Measurements from ENCODE around the gene CYYR1. TPM values are rescaled to one million over a fixed set of nuclear protein-coding genes. Genes with fewer than 3 reads are reported as not detected.

CYYR1 gene
- 1.4 and 4.2 TPM in 2 replicates for total RNA-seq

DNA sequence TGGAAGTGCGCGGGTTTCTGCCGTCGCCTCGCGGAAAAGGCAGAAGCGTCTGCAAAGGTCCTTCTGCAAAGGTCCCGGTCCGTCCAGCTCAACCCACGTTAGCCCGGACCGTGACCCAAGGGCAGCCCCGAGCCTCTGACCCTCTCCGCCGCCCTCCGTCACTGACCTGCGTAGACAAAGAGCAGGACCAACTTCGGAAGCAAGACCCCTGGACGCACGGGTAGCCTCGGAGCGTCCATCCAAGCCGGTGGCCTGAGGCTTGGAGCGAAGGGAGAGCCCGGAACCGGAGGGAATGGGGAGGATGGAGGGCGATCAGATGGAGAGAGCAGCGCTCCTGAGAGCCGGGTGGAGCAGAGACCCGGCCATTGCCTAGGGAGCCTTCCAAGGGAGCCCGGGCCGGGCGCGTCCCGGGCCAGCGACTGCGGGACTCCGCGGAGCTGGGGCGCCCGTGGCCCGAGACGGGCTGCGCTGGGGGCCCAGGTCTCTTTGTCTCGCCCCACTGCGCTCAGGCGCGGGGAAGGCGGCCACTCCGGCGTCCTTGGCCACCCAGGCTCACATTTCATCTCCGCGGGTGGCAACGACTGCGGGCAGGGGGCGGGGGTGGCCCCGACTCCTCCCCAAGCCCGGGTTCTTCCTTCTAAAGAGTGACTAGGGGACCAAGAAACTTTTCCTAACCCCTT is at the start of gene CYYR1:
CYYR1 (minus strand) TSS at position 585 of the 680 bp plus-strand sequence; CDS start at position 239, 346 bp downstream.

